K562 (cell line): ENCODE results near the gene GJC2. TPM values are rescaled to one million over a fixed set of nuclear protein-coding genes. Genes with fewer than 3 reads are reported as not detected.

Source experiments
- BCL6 ChIP-seq: fragments of 250-450 bp; sonication (Bioruptor Pico); IDR thresholded peaks from 2 replicates; pipeline ENCODE4 v1.4.0; 2020
- BCLAF1 ChIP-seq, 2 experiments: fragments of 450-650 bp in 1 of 2; IDR thresholded peaks; 2 replicates each; pipeline ENCODE4 v1.6.1; 2011 to 2017; ENCODE audit warnings: low read depth in 2 of 2, antibody characterized with exemption in 1 of 2, borderline replicate concordance in 1 of 2, low read length in 1 of 2, mild to moderate bottlenecking in 1 of 2, mixed read lengths in 1 of 2; ENCODE audit not compliant: control insufficient read depth in 1 of 2
- CGGBP1 ChIP-seq: fragments of 250-450 bp; sonication (Bioruptor Pico); IDR thresholded peaks from 2 replicates; pipeline ENCODE4 v1.9.0; 2021; ENCODE audit warnings: mild to moderate bottlenecking
- COPS2 ChIP-seq: fragments of 450-650 bp; conservative IDR thresholded peaks from 2 replicates; pipeline ENCODE4 v1.6.1; 2016; ENCODE audit warnings: mild to moderate bottlenecking, moderate library complexity
- FOXJ3 ChIP-seq: sonication (generic); formaldehyde crosslinking; IDR thresholded peaks from 2 replicates; pipeline ENCODE4 v1.4.0; 2020; ENCODE audit warnings: mild to moderate bottlenecking, missing genetic modification reagents
- NFE2L1 ChIP-seq: fragments of 450-650 bp; IDR thresholded peaks from 2 replicates; pipeline ENCODE4 v1.6.1; 2016; ENCODE audit warnings: missing genetic modification characterization, low read depth, mild to moderate bottlenecking, missing compliant biosample characterization, moderate library complexity, borderline replicate concordance
- SMAD2 ChIP-seq: fragments of 150-350 bp; IDR thresholded peaks from 2 replicates; pipeline ENCODE4 v1.6.1; 2014; ENCODE audit warnings: low read depth, mild to moderate bottlenecking, low read length
- SP2 ChIP-seq: IDR thresholded peaks from 2 replicates; pipeline ENCODE4 v1.6.1; 2011; ENCODE audit warnings: mild to moderate bottlenecking, low read depth, low read length, moderate library complexity; ENCODE audit not compliant: poor library complexity, severe bottlenecking; ENCODE audit errors: extremely low read depth
- TARDBP ChIP-seq: fragments of 450-650 bp; IDR thresholded peaks from 2 replicates; pipeline ENCODE4 v1.6.1; 2016
- ZFP36 ChIP-seq: fragments of 150-350 bp; IDR thresholded peaks from 2 replicates; pipeline ENCODE4 v1.6.1; 2018; ENCODE audit warnings: low read length, low read depth; ENCODE audit not compliant: partially characterized antibody
- ZKSCAN3 ChIP-seq: fragments of 250-450 bp; sonication (Bioruptor Pico); IDR thresholded peaks from 2 replicates; pipeline ENCODE4 v1.4.0; 2020
- ZNF41 ChIP-seq: fragments of 250-450 bp; sonication (Bioruptor Pico); conservative IDR thresholded peaks from 2 replicates; pipeline ENCODE4 v1.4.0; 2020; ENCODE audit warnings: mild to moderate bottlenecking
- ZNF512 ChIP-seq: IDR thresholded peaks from 2 replicates; pipeline ENCODE4 v1.6.1; 2016; ENCODE audit warnings: missing genetic modification characterization, missing compliant biosample characterization
- polyA plus RNA-seq, 8 experiments: library from polyadenylated mRNA; depleted of rRNA in 4 of 8; stranded (reverse) in 5 of 8; unstranded in 3 of 8; fragments of >200 nt; fragmentation: Nextera tagmentation in 2 of 8; fragmentation: Illumina TruSeq in 1 of 8; extraction: Ambion mirVana in 2 of 8; extraction: Trizol in 1 of 8; gene quantifications; 2 replicates each; pipeline versions ENCODE4 v1.2.1 to v1.2.3, GENCODE V29; 2011 to 2014; ENCODE audit warnings: inconsistent platforms in 1 of 8, missing spikeins in 1 of 8
- total RNA-seq, 7 experiments: library from RNA; depleted of rRNA in 6 of 7; stranded (reverse); fragments of >200 nt in 6 of 7; fragmentation: Illumina TruSeq in 2 of 7; extraction: Trizol in 2 of 7; gene quantifications; 2 replicates each; pipeline versions ENCODE4 v1.2.1 to v1.2.3, GENCODE V29; 2011 to 2021; ENCODE audit warnings: low replicate concordance in 1 of 7
- TF ChIP-seq, protein P1 (sequence below): sonication (generic); formaldehyde crosslinking; IDR thresholded peaks from 2 replicates; pipeline ENCODE4 v1.8.0; 2023; ENCODE audit warnings: mild to moderate bottlenecking, missing genetic modification reagents
- TF ChIP-seq, protein P2 (sequence below): fragments of 450-650 bp; IDR thresholded peaks from 2 replicates; pipeline ENCODE4 v1.6.1; 2017; ENCODE audit warnings: antibody characterized with exemption, mild to moderate bottlenecking

GJC2 gene
- total and polyA plus RNA-seq, 9 of the 15 experiments (the other 6 are each of a cell fraction or from before 2014, with no cell fraction given), result 0.03 to 0.62 (median 0.11) TPM; not detected in 2

- peak; percentile 56; the same call in 1 of the 2 replicates for TF ChIP-seq TARDBP
- no peak for TF ChIP-seq BCL6
- no peak for TF ChIP-seq SMAD2
- no peak for TF ChIP-seq NFE2L1
- no peak for TF ChIP-seq ZKSCAN3 (CRISPR knock-in tag)
- no peak for TF ChIP-seq ZNF512 (tag)
- TF ChIP-seq, protein P1, sequence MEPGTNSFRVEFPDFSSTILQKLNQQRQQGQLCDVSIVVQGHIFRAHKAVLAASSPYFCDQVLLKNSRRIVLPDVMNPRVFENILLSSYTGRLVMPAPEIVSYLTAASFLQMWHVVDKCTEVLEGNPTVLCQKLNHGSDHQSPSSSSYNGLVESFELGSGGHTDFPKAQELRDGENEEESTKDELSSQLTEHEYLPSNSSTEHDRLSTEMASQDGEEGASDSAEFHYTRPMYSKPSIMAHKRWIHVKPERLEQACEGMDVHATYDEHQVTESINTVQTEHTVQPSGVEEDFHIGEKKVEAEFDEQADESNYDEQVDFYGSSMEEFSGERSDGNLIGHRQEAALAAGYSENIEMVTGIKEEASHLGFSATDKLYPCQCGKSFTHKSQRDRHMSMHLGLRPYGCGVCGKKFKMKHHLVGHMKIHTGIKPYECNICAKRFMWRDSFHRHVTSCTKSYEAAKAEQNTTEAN, result no peak
- no peak for TF ChIP-seq ZFP36
- no peak for TF ChIP-seq BCLAF1 (IDR thresholded peaks at IDR 0.05; ENCODE audit: borderline replicate concordance in 1 of 2, control insufficient read depth in 1 of 2, low read depth in 2 of 2, low read length in 1 of 2)
- TF ChIP-seq, protein P2, sequence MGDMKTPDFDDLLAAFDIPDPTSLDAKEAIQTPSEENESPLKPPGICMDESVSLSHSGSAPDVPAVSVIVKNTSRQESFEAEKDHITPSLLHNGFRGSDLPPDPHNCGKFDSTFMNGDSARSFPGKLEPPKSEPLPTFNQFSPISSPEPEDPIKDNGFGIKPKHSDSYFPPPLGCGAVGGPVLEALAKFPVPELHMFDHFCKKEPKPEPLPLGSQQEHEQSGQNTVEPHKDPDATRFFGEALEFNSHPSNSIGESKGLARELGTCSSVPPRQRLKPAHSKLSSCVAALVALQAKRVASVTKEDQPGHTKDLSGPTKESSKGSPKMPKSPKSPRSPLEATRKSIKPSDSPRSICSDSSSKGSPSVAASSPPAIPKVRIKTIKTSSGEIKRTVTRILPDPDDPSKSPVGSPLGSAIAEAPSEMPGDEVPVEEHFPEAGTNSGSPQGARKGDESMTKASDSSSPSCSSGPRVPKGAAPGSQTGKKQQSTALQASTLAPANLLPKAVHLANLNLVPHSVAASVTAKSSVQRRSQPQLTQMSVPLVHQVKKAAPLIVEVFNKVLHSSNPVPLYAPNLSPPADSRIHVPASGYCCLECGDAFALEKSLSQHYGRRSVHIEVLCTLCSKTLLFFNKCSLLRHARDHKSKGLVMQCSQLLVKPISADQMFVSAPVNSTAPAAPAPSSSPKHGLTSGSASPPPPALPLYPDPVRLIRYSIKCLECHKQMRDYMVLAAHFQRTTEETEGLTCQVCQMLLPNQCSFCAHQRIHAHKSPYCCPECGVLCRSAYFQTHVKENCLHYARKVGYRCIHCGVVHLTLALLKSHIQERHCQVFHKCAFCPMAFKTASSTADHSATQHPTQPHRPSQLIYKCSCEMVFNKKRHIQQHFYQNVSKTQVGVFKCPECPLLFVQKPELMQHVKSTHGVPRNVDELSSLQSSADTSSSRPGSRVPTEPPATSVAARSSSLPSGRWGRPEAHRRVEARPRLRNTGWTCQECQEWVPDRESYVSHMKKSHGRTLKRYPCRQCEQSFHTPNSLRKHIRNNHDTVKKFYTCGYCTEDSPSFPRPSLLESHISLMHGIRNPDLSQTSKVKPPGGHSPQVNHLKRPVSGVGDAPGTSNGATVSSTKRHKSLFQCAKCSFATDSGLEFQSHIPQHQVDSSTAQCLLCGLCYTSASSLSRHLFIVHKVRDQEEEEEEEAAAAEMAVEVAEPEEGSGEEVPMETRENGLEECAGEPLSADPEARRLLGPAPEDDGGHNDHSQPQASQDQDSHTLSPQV, result no peak
- TF ChIP-seq FOXJ3 (CRISPR knock-in tag), result no peak
- TF ChIP-seq CGGBP1 (CRISPR knock-in tag), result no peak
- no peak for TF ChIP-seq COPS2
- TF ChIP-seq ZNF41 (CRISPR knock-in tag), result no peak
- no peak for TF ChIP-seq SP2
Measured at GRCh38 chr1:228166170-228166936, 16.6 kb downstream of the GJC2 start (continued).
